ENCODE results near the gene WAS.

WAS gene

DNA sequence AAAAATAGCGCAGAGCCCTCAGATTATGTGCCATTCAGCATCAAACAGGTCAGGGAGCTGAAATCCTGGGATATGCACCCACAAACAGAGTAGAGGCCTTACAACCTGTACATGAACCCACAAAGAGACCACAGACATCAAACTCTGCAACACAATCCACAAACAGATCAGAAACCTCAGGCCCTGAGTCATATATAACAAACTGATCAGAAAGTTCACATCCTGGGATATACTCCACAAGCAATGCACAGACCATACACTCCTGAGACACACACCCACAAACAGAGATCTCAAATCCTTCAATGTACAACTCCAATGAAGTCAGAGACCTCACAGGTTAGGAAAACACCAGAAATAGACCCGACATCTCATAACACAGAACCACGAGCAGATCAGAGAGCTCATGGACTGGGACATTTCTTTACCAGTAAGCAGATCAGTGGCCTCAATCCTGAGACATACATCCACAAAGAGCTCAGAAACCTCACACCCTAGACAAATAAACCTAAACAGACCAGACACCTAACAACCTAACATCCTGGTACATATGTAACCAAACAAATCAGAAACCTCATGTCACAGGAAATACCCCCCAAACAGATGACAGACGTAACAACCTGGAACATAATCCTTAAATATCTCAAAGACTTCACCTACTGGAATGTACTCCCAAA is 37.1 kb downstream of the WAS start:
- in situ Hi-C loops (cut with MboI; ENCODE audit: low sequenced_read_pairs, unreplicated experiment) = no loop called here
- TF ChIP-seq, protein P1, sequence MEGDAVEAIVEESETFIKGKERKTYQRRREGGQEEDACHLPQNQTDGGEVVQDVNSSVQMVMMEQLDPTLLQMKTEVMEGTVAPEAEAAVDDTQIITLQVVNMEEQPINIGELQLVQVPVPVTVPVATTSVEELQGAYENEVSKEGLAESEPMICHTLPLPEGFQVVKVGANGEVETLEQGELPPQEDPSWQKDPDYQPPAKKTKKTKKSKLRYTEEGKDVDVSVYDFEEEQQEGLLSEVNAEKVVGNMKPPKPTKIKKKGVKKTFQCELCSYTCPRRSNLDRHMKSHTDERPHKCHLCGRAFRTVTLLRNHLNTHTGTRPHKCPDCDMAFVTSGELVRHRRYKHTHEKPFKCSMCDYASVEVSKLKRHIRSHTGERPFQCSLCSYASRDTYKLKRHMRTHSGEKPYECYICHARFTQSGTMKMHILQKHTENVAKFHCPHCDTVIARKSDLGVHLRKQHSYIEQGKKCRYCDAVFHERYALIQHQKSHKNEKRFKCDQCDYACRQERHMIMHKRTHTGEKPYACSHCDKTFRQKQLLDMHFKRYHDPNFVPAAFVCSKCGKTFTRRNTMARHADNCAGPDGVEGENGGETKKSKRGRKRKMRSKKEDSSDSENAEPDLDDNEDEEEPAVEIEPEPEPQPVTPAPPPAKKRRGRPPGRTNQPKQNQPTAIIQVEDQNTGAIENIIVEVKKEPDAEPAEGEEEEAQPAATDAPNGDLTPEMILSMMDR (IDR thresholded peaks at IDR 0.05; ENCODE audit: borderline replicate concordance, control extremely low read depth, extremely low read depth, insufficient read depth, missing control alignments) = no peak
- no peak for DNase-seq (ENCODE audit: low spot score)

DNA sequence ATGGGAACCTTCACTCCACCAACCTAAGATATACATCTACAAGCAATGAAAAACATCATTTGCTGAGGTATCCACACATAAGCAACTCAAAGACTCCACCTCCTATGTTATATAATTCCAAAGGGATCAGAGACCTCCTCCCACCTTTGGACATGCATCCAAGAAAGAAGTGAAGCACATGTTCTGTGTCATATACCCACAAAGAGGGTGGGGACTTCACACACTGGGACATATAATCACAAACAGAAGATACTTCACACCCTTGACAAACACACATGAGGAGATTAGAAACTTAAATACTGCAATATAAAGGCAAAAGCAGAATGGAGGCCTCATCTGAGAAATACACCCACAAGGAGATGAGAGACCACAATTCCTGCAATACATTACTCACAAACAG is 38.3 kb downstream of the WAS start:
- no peak for DNase-seq (ENCODE audit: low spot score)
- TF ChIP-seq, protein P1 (IDR thresholded peaks at IDR 0.05; ENCODE audit: borderline replicate concordance, control extremely low read depth, extremely low read depth, insufficient read depth, missing control alignments) = no peak
- in situ Hi-C loops (cut with MboI; ENCODE audit: low sequenced_read_pairs, unreplicated experiment) = no loop called here

DNA sequence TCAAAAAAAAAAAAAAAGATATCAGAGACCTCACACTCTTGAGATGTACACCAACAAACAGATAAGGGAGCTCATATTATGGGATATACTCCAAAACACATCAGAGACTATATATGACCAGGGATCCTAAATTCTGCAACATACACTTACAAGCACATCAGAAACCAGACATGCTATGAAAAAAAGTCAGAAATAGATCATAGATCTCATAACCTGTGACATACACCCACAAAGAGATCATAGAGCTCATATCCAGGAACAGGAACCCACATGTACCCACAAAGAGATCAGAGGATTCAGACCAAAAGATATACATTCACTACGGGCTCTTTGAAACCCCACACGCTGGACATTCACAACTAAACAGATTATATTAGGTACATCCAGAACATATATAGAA is 43.0 kb downstream of the WAS start:
- no peak for DNase-seq (ENCODE audit: low spot score)
- TF ChIP-seq, protein P1 (IDR thresholded peaks at IDR 0.05; ENCODE audit: borderline replicate concordance, control extremely low read depth, extremely low read depth, insufficient read depth, missing control alignments) = no peak
- in situ Hi-C loops (cut with MboI; ENCODE audit: low sequenced_read_pairs, unreplicated experiment) = no loop called here

DNA sequence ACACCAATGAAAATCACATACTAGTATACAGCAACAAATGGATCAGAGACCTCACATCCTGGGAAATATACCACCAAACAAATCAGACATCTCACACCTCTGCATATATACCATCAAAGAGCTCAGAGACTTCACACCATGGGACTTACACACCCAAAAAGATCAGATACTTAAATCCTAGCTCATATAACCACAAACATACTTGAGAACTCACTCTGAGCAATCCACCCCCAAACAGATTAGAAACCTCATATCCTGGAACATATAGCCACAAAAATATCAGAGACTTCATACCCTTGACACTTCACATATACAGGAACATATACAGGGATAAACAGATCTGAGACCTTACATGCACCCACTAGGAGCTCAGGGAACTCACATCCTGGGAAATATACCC is 45.1 kb downstream of the WAS start:
- TF ChIP-seq, protein P1 (IDR thresholded peaks at IDR 0.05; ENCODE audit: borderline replicate concordance, control extremely low read depth, extremely low read depth, insufficient read depth, missing control alignments) = no peak
- in situ Hi-C loops (cut with MboI; ENCODE audit: low sequenced_read_pairs, unreplicated experiment) = no loop called here
- no peak for DNase-seq (ENCODE audit: low spot score)

DNA sequence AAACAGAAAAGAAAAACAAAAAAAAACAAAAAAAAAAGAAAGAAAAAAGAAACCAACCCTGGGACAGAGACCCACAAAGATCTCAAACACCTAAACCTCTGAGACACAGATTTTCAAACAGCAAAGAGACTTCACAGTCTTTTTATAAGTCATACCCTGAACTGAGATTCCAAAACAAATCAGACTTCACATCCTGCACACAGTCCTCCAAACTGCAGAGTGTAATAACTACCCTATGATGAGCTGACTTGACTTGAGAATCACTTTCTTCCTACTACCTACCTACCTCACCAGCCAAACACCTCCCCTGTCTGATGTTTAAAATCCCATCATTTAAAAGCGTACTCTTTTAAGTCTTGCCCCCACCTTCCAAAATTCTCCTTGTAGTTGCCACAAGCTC is 52.7 kb downstream of the WAS start:
- TF ChIP-seq, protein P1 (IDR thresholded peaks at IDR 0.05; ENCODE audit: borderline replicate concordance, control extremely low read depth, extremely low read depth, insufficient read depth, missing control alignments) = no peak
- no peak for DNase-seq (ENCODE audit: low spot score)
- in situ Hi-C loops (cut with MboI; ENCODE audit: low sequenced_read_pairs, unreplicated experiment) = no loop called here

DNA sequence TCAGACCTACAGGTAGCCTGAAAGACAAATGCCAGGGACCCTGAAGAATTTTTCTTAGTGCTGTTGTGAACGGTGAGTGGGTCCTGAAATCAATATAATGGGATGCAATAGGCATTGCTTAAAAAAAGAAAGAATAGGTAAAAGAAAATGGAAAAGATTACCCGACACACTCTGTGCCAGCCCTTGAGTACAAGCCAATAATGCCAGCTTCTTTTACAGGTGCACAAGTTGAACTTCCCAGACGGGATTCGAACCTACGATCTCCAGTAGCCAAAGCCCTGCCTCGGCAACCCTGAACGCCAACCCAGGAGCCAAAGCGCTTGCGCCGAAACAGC is 53.2 kb downstream of the WAS start:
- no peak for DNase-seq (ENCODE audit: low spot score)
- in situ Hi-C loops (cut with MboI; ENCODE audit: low sequenced_read_pairs, unreplicated experiment) = no loop called here
- TF ChIP-seq, protein P1 (IDR thresholded peaks at IDR 0.05; ENCODE audit: borderline replicate concordance, control extremely low read depth, extremely low read depth, insufficient read depth, missing control alignments) = no peak
